GM21576 (cell line): Measurements from ENCODE around the gene GTF2E1.

Experiments used
- ATAC-seq: cut with Tn5 transposase; IDR thresholded peaks from one replicate; pipeline ENCODE4 v1.9.1; 2021; ENCODE audit warnings: mild to moderate bottlenecking, moderate library complexity; ENCODE audit not compliant: unreplicated experiment

The GTF2E1 gene

DNA sequence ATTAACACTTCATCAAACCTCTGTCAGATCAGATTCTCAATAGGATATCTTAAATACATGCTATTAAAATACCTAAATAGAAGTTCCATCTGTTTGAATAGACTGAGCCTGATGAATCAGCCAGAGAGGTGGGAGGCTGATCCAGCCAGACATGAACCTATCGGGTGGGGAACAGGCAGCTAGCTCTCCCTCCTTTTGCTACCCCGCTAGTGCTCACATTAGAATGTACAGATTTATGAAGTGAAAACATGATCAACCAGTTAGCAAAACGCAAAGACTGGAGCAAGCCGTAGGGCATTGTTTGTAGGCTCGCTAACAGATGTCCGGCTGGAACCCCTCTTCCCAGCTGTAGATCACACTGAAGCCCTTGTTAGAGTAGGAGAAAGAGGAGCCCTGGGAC lies 54.4 kb downstream of the GTF2E1 start:
- ATAC-seq, result no peak

- ATAC-seq, result no peak
Measured at GRCh38 chr3:120797857-120798256, 55.3 kb downstream of the GTF2E1 start.

DNA sequence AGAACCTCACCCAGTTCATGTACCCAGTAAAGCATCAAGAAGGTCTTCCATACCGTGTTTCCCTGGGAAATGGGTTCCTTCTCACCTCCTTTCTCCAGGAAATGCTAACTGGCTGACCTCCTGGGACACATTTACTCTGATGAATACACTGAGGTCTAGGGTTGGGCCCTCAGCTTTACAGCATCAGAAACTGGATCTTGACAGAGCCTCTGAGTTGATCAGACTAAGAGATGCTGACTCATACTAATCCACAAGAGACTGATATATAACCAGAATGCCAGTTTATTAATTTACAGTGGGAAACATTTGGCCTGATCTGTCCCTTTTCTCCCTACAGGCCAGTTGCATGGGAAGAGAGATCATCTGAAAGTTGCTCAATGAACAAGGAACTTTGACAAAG lies 55.8 kb downstream of the GTF2E1 start:
- ATAC-seq, result no peak

DNA sequence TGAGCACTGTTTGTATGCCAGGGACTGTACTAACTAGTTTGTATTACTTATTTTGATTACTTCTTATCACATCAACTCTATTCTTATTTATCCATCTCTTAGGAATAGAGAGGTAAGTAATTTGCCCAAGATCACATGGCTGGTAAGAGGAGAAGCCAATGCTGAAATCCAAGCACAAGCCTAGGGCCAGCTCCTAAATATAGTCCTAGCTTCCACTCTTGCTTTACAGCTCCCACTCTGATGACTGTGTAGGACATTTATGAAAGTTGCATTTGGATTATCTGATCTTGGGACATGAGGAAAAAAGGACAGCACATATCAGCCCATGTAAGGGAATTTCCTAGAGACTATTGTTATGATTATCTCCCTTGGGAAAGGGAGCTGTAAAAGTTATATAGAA lies 58.1 kb downstream of the GTF2E1 start:
- no peak for ATAC-seq

- ATAC-seq, result no peak
Measured at GRCh38 chr3:120801484-120801883, 58.9 kb downstream of the GTF2E1 start.

GRCh38 chr3:120802916-120803315 lies 60.4 kb downstream of the GTF2E1 start:
- ATAC-seq, result no peak

- ATAC-seq, result no peak
Measured at GRCh38 chr3:120816728-120817127, 74.2 kb downstream of the GTF2E1 start.

GRCh38 chr3:120820748-120821147 lies 78.2 kb downstream of the GTF2E1 start:
- ATAC-seq, result no peak

GRCh38 chr3:120821426-120821825 lies 78.9 kb downstream of the GTF2E1 start:
- no peak for ATAC-seq

DNA sequence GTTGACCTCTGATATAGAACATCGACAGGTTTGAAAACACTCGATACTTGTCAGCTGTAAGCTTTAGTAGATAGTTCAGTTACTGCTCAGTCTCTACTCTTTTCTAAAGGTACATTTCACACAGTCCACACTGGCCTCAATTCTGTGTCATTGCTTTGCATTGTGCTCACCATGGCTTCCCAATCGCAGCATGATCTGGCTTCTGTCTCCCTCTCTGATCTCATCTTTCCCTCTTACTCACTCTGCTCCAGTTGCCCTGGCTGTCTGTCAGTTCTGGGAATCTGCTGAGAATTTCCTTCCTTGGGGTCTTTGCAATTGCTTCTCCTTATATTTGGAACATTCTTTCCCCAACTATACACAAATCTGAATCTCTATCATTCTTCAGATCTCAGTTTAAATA lies 80.6 kb downstream of the GTF2E1 start:
- ATAC-seq, result no peak

GRCh38 chr3:120824613-120825012 lies 82.1 kb downstream of the GTF2E1 start:
- ATAC-seq, result no peak

GRCh38 chr3:120828796-120829195 lies 86.3 kb downstream of the GTF2E1 start:
- no peak for ATAC-seq

- ATAC-seq, result no peak
Measured at GRCh38 chr3:120831066-120831465, 88.5 kb downstream of the GTF2E1 start.
